SK-MEL-5 (cell line): ENCODE results near the gene PLA2G4B. TPM values are rescaled to one million over a fixed set of nuclear protein-coding genes. Genes with fewer than 3 reads are reported as not detected.

Experiments
- DNase-seq: peaks from one replicate; pipeline ENCODE4 v3.0.0-alpha.2; 2016; ENCODE audit warnings: low read depth, low spot score
- in situ Hi-C: cut with HindIII; loops from 2 replicates; pipeline ENCODE4 v1.10.0; 2016; ENCODE audit warnings: low sequenced_read_pairs, high pct_unique_total_duplicates, low pct_unique_long_range_greater_than_20kb
- total RNA-seq: library from RNA; depleted of rRNA; stranded (reverse); fragments of >200 nt; shearing (Covaris generic); gene quantifications from 2 replicates; pipeline ENCODE4 v1.2.3, GENCODE V29; 2014

The PLA2G4B gene
- total RNA-seq, 1 experiment from 2014 or later: 3.1 TPM

GRCh38 chr15:41804916-41805666, 33.6 kb upstream of the PLA2G4B start:
- no peak for DNase-seq
- in situ Hi-C loops: no loop called here

GRCh38 chr15:41805711-41806110, 32.9 kb upstream of the PLA2G4B start:
- in situ Hi-C loops: no loop called here
- no peak for DNase-seq

- peak; percentile 57 for DNase-seq
- in situ Hi-C loops: no loop called here
Measured at GRCh38 chr15:41806291-41807181, 32.1 kb upstream of the PLA2G4B start.

GRCh38 chr15:41809121-41809520, 29.5 kb upstream of the PLA2G4B start:
- in situ Hi-C loops: no loop called here
- DNase-seq: no peak

GRCh38 chr15:41809526-41810220, 29.0 kb upstream of the PLA2G4B start:
- in situ Hi-C loops: no loop called here
- no peak for DNase-seq

- in situ Hi-C loops: no loop called here
- DNase-seq: peak; percentile 31
Measured at GRCh38 chr15:41810651-41811431, 27.8 kb upstream of the PLA2G4B start.

GRCh38 chr15:41811432-41812195, 27.0 kb upstream of the PLA2G4B start:
- in situ Hi-C loops: no loop called here
- peak; percentile 86 for DNase-seq

- DNase-seq: no peak
- in situ Hi-C loops: no loop called here
Measured at GRCh38 chr15:41812820-41813375, 25.7 kb upstream of the PLA2G4B start.

- in situ Hi-C loops: no loop called here
- DNase-seq: no peak
Measured at GRCh38 chr15:41813426-41813825, 25.2 kb upstream of the PLA2G4B start.

- in situ Hi-C loops: no loop called here
- no peak for DNase-seq
Measured at GRCh38 chr15:41814534-41814933, 24.1 kb upstream of the PLA2G4B start.

- in situ Hi-C loops: no loop called here
- no peak for DNase-seq
Measured at GRCh38 chr15:41816788-41817187, 21.9 kb upstream of the PLA2G4B start.

GRCh38 chr15:41817327-41817726, 21.3 kb upstream of the PLA2G4B start:
- no peak for DNase-seq
- in situ Hi-C loops: no loop called here

GRCh38 chr15:41817781-41818180, 20.9 kb upstream of the PLA2G4B start:
- in situ Hi-C loops: no loop called here
- no peak for DNase-seq

- in situ Hi-C loops: no loop called here
- no peak for DNase-seq
Measured at GRCh38 chr15:41819455-41820050, 19.1 kb upstream of the PLA2G4B start.

GRCh38 chr15:41820791-41821423, 17.7 kb upstream of the PLA2G4B start:
- in situ Hi-C loops: no loop called here
- DNase-seq: no peak

- no peak for DNase-seq
- in situ Hi-C loops: no loop called here
Measured at GRCh38 chr15:41821831-41822230, 16.8 kb upstream of the PLA2G4B start.
